GM23248 (cell line): ENCODE data around the gene CT47A1.

Experiments used
- EZH2 ChIP-seq: fragments of 200-600 bp; sonication (generic); IDR thresholded peaks from 2 replicates; pipeline ENCODE4 v1.6.1; 2018; ENCODE audit warnings: antibody characterized with exemption, mild to moderate bottlenecking; ENCODE audit not compliant: insufficient read depth, poor library complexity, severe bottlenecking
- EZH2phosphoT487 ChIP-seq: fragments of 200-600 bp; sonication (generic); IDR thresholded peaks from 2 replicates; pipeline ENCODE4 v1.6.1; 2018; ENCODE audit warnings: antibody characterized with exemption, moderate library complexity, mild to moderate bottlenecking, low read depth; ENCODE audit not compliant: insufficient read depth

GRCh38 chrX:121000589-121000988 is 15.0 kb upstream of the CT47A1 start:
- no peak for TF ChIP-seq EZH2phosphoT487
- TF ChIP-seq EZH2: no peak
